Fibroblast of pulmonary artery (primary cell): ENCODE measurements around the gene DLG3.
"Not testable (repeated sequence)": the region's sequence is repeated elsewhere in the genome, so short reads cannot be mapped to it uniquely, and the experiment has no call there.

Source experiments
- DNase-seq: peaks from one replicate; pipeline ENCODE4 v3.0.0-alpha.2; 2010; ENCODE audit warnings: low read depth
- H3K4me3 ChIP-seq: replicated peaks from 2 replicates; pipeline ENCODE4 v1.5.1; 2011; ENCODE audit warnings: low read depth, mild to moderate bottlenecking, control low read depth, low read length, moderate library complexity
- CTCF ChIP-seq: IDR thresholded peaks from 2 replicates; pipeline ENCODE4 v1.5.1; 2011; ENCODE audit warnings: mild to moderate bottlenecking, control low read depth, low read length, inconsistent platforms; ENCODE audit errors: missing control alignments

The DLG3 gene

GRCh38 chrX:70498129-70498528 is 53.5 kb downstream of the DLG3 start:
- no peak overlapping the region for H3K4me3 ChIP-seq
- DNase-seq = no peak
- TF ChIP-seq CTCF = no peak

GRCh38 chrX:70500826-70501225 is 56.2 kb downstream of the DLG3 start:
- TF ChIP-seq CTCF = no peak
- DNase-seq = no peak
- no peak overlapping the region for H3K4me3 ChIP-seq

- DNase-seq = no peak
- H3K4me3 ChIP-seq = no peak overlapping the region
- no peak for TF ChIP-seq CTCF
Observed at GRCh38 chrX:70504772-70505450, 60.3 kb downstream of the DLG3 start.

GRCh38 chrX:70505451-70505841 is 60.8 kb downstream of the DLG3 start:
- no peak overlapping the region for H3K4me3 ChIP-seq
- TF ChIP-seq CTCF = no peak
- DNase-seq = no peak

GRCh38 chrX:70508296-70508911 is 63.8 kb downstream of the DLG3 start:
- H3K4me3 ChIP-seq = no peak overlapping the region
- DNase-seq = peak; percentile 26
- TF ChIP-seq CTCF = no peak

GRCh38 chrX:70509078-70509477 is 64.4 kb downstream of the DLG3 start:
- H3K4me3 ChIP-seq = no peak overlapping the region
- no peak for TF ChIP-seq CTCF
- DNase-seq = no peak

- not testable (repeated sequence) for DNase-seq, H3K4me3 ChIP-seq
Observed at GRCh38 chrX:70515270-70515669, 70.6 kb downstream of the DLG3 start.

GRCh38 chrX:70515692-70516091 is 71.1 kb downstream of the DLG3 start:
- not testable (repeated sequence) for H3K4me3 ChIP-seq, DNase-seq
